ENCODE measurements around the gene TNS4. TPM values are rescaled to one million over a fixed set of nuclear protein-coding genes. Genes with fewer than 3 reads are reported as not detected.

Gene TNS4
- total and polyA plus RNA-seq, 9 of the 15 experiments (the other 6 are each of a cell fraction or from before 2014, with no cell fraction given) = 0.04 to 0.73 (median 0.24) TPM; not detected in 1

GRCh38 chr17:40445751-40446468 is 55.5 kb downstream of the TNS4 start (continued):
- no peak for TF ChIP-seq TSHZ1 (CRISPR knock-in tag; IDR thresholded peaks at IDR 0.05)
- TF ChIP-seq SMARCC2 (IDR thresholded peaks at IDR 0.05; ENCODE audit: low read depth) = no peak

DNA sequence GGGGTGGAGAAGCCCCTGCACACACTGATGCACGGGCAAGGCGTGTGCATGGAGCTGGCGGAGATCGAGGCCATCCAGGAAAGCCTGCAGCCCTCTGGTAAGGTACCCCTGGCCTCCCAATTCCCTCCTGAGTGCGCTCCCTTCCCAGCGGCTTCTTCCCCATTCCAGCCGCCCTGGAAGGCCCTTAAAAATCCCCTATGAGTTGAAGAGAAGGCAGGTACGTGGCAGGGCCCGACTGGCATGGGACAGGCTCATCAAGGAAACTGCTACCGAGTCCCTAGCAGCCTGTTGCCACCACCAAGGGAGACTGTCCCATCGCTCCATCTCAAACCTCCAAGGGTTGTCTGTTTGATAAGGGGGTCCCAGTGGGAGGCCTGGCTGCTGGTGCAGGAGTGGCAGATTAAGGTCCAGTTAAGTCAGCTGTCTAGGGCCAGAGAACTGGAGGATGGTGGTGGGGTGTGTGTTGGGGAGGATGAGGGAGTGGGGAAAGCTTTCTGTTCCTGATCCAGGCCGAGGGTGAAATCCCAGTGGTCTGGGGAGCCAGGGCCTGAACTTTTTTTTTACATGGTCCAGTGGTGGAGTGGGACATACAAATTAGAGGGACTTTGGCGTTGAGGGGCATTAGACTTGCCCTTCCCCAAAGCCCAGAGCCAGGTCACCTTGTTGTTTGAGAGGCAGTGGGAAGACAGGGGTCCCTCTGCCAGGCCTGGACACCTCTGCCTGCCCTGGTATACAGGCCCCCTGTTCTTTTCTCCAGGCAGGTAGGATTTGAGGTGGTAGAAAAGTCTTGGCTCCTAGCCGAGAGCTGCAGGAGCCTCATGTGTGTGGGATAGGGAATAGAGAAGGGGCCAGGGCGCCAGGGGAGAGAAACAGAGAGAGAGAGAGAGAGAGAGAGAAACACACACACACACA is 57.2 kb downstream of the TNS4 start:
- peak; percentile 73 for FAIRE-seq
- Histone ChIP-seq H3K4me2 (ENCODE audit: insufficient read depth, low read length) (peak overlapping the region; percentile 84), H3K4me1 (replicated peaks in 1 of 2; ENCODE audit: control insufficient read depth in 2 of 2, insufficient read depth in 2 of 2, low read length in 2 of 2) (peaks cover 32 to 34% of the 10 kb centered on the region in 2 experiments), H3K9ac (ENCODE audit: insufficient read depth in 1 of 2, low read depth in 2 of 2, low read length in 2 of 2) (peak overlapping the region; percentile 77 to 93), H3K9me1 (ENCODE audit: control insufficient read depth, insufficient read depth, low read length) (no peaks in the 10 kb centered on the region), H2AFZ (ENCODE audit: low read depth, low read length) (peak overlapping the region; percentile 67), H3K27ac (ENCODE audit: extremely low read depth, low read depth, low read length) (peak overlapping the region; percentile 80; the same call in 2 of the 3 replicates), H4K20me1 (replicated peaks; ENCODE audit: control insufficient read depth, insufficient read depth, low read length) (no peaks in the 10 kb centered on the region), H3K27me3 (ENCODE audit: control insufficient read depth in 2 of 2, insufficient read depth in 2 of 2, low read length in 2 of 2) (no peaks in the 10 kb centered on the region), H3K79me2 (ENCODE audit: control insufficient read depth, insufficient read depth, low read length) (peaks cover 29% of the 10 kb centered on the region), H3K9me3 (replicated peaks; ENCODE audit: control insufficient read depth, insufficient read depth, low read depth, low read length) (no peaks in the 10 kb centered on the region), H3K36me3 (ENCODE audit: control insufficient read depth, insufficient read depth, low read length) (no peaks in the 10 kb centered on the region; the same call in 2 of the 3 replicates), H3K4me3 (peak overlapping the region; percentile 44)
- BruUV-seq (replicated peaks) = TSS peak; percentile 37
- in situ Hi-C loops (cut with MboI) = no loop called here
- ChIA-PET CTCF (ENCODE audit: low intra/inter-chr PET ratio) (interaction anchor here (0.6 to 2.1 kb wide), 5 partner anchors 28 to 117 kb away, joined by 3 to 7 read pairs (median 4); no protein-coding TSS in a partner anchor), POLR2A (interaction anchor here (0.5 to 3.2 kb wide), 13 partner anchors 11 to 1179 kb away, joined by 3 to 22 read pairs (median 4); partner anchors contain the start of gene TOP2A)
- ATAC-seq = peak; percentile 14
- peak in 1 of 4 experiments; percentile 37 for DNase-seq (ENCODE audit: extremely low read depth in 1 of 4, low spot score in 3 of 4)
- intact Hi-C loops (cut with micrococcal nuclease) = loop anchor here (1.0 to 5.0 kb wide), 3 partner anchors 26 to 87 kb away; no protein-coding TSS in a partner anchor
- 8% methylated on average over 15 of the region's 15 CpGs for WGBS (ENCODE audit: insufficient coverage, low coverage, missing lambda C conversion rate)
- TF ChIP-seq POU5F1 (IDR thresholded peaks at IDR 0.05; ENCODE audit: borderline replicate concordance, low read depth, low read length, partially characterized antibody) (no peak), ZNF354B (CRISPR knock-in tag; IDR thresholded peaks at IDR 0.05) (no peak), NRF1 (conservative IDR thresholded peaks at IDR 0.05 in 1 of 2, IDR thresholded peaks at IDR 0.05 in 1 of 2) (0 out of 4 replicates have a peak, but pooled peaks of 1 of the 2 experiments have one; percentile 12), SAP30 (IDR thresholded peaks at IDR 0.05; ENCODE audit: borderline replicate concordance, insufficient read depth, low read depth, low read length, poor library complexity, severe bottlenecking) (peak; percentile 8), CEBPB (tag; IDR thresholded peaks at IDR 0.05) (0 out of 2 replicates have a peak, but pooled peaks have one; percentile 4), STAT6 (CRISPR knock-in tag; IDR thresholded peaks at IDR 0.05) (0 out of 2 replicates have a peak, but pooled peaks have one; percentile 12)

Data from K562 (cell line).